Astrocyte of the cerebellum (primary cell): ENCODE data around the gene CRY2.

Experiments used
- DNase-seq: peaks from one replicate; pipeline ENCODE4 v3.0.0-alpha.2; 2011; ENCODE audit warnings: low read depth
- H3K4me3 ChIP-seq: 2 replicates; pipeline ENCODE4 v1.5.1; 2011; ENCODE audit warnings: mild to moderate bottlenecking, low read depth, low read length, moderate library complexity
- CTCF ChIP-seq: IDR thresholded peaks from 2 replicates; pipeline ENCODE4 v1.5.1; 2012; ENCODE audit warnings: low read length, low read depth, moderate library complexity, mild to moderate bottlenecking; ENCODE audit errors: missing control alignments
- in situ Hi-C: cut with HindIII; loops from 2 replicates; pipeline ENCODE4 v1.10.0; 2017; ENCODE audit warnings: low sequenced_read_pairs

CRY2 gene

DNA sequence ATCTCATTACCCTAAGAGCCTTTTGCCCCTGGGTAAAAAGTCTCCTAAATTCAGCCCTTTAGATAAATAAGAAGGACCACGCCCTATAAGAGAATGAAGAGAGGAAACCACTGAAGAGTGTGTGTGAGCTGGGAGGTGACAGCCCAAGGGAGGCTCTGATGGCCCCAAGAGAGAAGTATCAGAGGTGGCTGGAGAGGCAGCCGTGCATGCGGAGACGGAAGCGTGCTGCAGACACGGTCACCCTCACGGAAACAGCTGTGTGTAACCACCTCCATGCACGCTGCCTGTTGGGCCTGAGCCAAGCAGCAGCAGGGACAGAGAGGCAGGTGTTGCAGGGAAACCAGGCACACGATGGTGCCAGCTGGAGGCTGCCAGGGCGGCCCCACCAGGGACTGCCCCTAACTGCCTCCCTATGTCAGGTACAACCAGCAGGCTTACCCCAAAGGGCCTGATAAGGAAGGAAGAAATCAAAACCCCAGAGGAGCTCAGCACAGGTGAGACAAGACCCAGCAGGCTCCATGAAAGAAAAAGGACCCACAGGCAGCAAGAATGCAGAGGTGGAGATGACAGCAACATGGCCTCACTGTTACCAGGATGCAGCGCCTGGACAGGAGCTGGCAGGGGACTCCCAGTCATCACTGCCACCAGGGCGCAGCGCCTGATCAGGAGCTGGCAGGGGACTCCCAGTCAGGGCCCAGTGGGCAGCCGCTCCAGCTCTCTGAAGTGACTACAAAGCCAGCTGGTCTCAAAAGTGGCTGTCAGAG is 82.9 kb downstream of the CRY2 start:
- no peak for DNase-seq
- in situ Hi-C loops, result no loop called here
- no peak overlapping the region for H3K4me3 ChIP-seq
- no peak for TF ChIP-seq CTCF

GRCh38 chr11:45930951-45931570 is 83.8 kb downstream of the CRY2 start:
- in situ Hi-C loops, result no loop called here
- TF ChIP-seq CTCF, result no peak
- no peak overlapping the region for H3K4me3 ChIP-seq
- no peak for DNase-seq

GRCh38 chr11:45931739-45932138 is 84.5 kb downstream of the CRY2 start:
- in situ Hi-C loops, result no loop called here
- no peak for DNase-seq
- no peak for TF ChIP-seq CTCF
- H3K4me3 ChIP-seq, result no peak overlapping the region

DNA sequence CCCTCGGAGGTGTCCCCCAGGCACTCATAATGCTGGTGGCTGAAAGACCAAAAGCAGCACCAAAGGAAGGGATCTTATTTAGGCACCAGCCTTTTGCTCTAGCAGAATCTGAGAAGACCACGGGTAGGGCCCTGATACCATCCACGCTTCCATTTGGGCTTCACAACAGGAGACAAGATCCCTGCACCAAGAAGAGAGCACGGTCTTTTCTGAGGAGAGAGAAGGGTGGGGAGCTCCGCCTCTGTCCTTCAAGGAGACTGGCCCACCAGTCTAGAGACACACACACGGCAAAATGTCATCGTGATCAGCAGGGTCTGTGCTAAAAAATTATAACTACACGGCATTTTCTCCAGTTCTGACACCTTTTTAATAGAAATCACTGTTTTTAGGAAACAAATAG is 84.9 kb downstream of the CRY2 start:
- in situ Hi-C loops, result no loop called here
- no peak for TF ChIP-seq CTCF
- DNase-seq, result no peak
- no peak overlapping the region for H3K4me3 ChIP-seq
